Left forelimb (tissue), 1 donor: Measurements from ENCODE around the gene HS6ST1.
A peak's percentile ranks its signal among the peaks of the same experiment; 100 is the strongest.

ENCODE experiments used
- DNase-seq: peaks from one replicate; pipeline ENCODE4 v3.0.0-alpha.2; 2018; ENCODE audit warnings: low spot score

Gene HS6ST1

DNA sequence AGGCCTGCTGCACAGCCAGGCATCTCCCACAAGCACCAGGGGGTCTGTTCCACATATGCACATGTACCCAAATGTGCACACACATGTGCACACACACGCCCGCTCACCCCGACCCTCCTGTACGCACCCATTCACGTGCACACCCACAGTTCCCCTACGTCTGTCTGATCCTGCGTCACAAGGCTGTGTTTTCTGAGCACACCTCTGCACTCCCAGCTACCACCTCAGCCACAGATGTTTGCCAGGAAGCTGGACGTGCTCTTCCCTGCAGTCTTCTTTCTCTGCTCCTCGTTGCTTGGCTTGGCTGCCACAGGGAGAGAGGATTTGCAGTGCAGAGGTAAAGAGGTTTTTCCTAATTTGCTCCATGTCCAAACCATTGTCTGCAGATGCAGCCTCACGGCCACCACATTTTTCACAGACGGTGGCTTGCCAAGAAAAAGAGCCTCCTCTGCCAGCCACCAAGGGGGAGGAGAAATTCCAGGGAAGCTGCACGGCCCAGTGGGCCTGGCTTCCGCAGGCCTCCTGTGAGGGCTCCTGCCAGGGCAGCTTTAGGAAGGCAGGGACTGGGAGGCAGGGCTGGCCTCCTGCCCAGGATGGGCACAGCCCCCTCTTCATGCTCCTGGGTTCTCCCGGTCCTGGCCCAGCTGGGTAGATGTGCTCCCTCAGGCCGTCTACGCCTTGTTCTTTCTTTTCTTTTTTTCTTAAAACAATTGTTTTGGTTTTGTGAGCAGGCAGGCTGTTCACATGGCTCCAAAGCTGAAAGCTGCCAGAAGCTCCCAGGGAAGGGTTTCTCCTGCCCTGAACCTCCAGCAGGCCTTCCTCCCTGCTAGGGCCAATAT is 29.3 kb upstream of the HS6ST1 start:
- peak; percentile 85 for DNase-seq

DNA sequence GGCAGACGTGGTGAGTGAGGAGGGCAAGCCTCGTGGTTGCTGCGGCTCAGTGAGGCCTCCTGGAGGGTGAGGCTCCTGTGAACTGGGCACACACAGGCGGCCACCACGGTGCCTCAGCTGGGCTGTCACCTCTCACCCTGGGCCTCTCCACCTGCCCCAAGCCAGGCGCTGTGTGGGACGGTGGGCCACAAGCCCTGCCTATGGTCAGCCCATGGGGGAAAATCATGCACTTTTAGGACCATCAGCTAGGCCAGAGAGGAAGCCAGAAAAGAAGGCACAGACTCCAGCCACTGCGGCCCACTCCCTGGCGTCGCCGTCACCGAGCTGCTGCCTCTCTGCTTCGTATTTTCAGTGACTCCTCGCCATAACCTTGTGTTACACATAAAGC is 28.5 kb upstream of the HS6ST1 start:
- DNase-seq = peak; percentile 58

DNA sequence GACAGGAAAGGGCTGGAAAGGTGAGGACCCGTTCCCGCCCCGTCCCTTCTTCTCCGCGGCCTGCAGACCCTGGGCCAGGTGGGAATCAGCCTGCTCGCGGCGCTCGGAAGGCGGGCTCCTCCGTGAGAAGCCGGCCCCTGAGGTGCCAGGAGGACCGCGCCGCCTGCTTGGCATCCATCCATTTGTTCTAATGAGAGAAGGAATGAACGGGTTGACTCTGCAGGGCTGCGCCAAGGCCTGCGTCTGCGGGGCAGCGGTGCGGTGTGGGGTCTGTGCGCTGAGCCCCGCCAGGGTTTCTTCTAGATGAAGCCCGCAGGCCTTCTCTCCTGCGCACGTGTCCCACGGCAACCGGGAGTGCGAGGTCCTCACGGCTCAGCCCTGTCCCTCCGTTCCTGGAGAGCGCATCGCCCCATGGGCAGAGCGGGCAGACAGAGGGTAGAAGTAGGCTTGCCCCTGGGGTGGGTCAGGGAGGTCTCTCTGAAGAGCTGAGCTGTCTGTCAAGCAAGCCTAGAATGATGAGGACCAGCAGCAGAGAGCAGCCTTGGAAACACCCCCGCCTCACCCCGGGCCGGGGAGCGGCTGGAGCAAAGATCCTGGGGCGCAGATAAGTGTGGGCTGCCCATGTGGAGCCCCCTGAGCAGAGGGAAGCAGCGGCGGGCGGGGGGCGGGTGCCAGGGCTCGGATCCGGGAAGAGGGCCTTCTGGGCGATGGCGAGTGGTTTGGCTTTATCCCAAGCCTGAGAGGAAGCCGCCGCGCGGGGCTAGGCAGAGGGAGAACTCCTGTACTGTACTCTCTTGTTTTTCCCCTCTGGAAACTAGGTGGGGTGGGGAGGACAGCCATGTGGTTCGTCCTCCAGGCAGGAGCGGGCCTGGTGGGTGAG is 27.9 kb upstream of the HS6ST1 start:
- peak; percentile 64 for DNase-seq

DNA sequence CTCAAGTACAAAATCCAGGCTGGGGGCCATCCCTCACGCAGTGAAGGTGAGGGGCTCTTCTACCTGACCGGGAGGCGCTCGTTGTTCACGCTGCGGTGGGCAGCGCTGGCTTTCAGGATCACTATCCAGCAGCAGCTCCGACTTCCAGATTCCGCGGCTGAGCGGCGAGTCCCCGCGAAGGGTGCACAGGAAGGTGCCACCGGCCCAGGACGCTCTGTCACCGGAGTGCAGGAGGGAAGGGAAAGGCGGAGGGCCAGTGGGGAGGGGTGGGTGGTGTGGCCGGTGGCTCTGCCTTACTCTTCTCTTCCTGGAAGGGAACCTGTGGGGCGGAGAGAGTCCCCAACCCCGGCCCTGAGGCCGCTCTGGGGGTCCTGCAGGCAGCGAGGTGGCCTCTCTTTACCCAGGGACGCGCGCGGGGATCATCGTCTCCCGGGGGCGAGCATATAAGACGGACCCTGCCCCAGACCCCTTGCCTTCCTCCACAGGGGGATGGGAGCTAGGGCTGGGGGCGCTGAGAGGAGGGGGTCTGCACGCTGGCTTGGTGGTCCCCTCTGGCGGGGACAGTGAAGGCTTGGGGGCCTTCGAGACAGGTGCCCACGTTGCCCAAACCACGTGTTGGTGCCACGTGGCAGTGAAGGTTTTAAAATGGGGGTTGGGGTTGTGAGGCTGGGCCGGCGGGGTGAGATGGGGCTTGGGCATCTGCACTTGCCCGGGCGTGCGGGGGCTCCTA is 26.9 kb upstream of the HS6ST1 start:
- DNase-seq = peak; percentile 42

DNA sequence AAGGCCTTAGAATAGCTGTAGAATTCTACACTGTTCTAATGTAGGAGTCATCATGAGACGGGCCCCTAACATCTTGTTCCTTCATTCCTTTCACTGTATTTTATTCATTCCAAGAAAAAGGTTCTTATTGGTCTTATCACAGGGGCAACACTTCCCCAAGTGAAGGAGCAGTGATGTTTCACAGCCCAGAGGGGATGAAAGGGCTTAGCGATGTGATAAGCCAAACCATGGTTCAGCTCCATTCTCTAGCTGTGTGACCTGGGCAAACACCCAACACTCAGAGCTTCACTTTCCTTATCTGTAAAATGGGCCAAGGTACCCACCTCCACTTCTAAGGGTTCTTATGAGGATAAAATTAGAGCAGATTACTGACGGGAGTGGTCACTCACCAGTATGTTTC is 25.4 kb upstream of the HS6ST1 start:
- DNase-seq = peak; percentile 14

DNA sequence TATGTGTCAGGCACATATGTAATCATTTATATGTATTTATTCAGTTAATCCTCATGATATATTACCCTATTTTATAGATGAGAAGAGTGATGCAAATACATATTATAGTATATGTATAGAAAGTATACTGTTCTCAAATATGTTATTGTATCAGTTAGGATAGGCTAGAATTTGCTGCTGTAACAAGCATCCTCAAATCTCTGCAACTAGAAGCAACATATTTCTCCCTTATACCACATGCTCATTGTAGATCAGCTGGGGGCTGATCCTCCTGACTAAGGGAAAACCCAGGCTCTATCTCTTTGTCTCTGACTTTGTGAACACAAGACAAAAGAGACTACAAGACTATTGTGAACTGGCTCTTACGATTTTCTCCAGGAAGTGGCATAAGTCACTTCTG is 24.8 kb upstream of the HS6ST1 start:
- peak; percentile 36 for DNase-seq

DNA sequence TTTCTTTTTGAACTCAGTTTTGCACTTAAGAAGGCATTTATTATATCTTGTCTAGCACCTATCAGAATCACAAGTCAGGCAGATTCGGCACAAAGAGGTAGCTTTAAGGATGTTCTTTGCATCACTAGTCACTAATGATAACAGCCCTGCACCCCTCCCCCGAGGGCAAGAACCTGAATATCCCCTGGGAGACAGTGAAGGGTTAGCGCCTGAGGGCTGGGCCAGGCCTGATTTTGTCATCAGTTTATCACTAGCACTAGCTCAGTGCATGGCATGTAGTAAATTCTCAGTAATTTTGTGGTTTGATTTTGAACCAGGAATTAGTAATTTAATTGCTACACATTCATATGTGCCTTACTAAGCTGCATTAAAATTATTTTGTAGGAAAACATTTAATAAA is 23.9 kb upstream of the HS6ST1 start:
- peak; percentile 36 for DNase-seq

DNA sequence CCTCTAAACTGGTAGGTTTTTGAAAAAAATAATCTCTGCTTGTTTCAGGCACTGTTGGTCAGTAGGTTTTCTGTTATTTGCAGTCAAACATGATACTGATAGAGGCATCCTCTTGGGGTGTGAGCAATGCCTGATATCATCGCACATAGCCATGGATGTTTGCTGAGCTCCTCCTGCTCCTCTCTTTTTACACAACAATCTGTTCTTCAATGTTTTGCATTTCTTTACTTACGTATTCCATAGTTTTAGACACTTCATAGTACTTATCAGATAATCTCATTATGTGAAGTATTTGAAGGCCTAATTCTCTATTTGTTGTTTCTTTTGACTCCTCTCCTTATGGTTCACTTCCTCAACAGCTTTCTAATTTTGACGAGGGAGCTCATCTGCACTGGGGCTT is 23.0 kb upstream of the HS6ST1 start:
- DNase-seq = peak; percentile 14

DNA sequence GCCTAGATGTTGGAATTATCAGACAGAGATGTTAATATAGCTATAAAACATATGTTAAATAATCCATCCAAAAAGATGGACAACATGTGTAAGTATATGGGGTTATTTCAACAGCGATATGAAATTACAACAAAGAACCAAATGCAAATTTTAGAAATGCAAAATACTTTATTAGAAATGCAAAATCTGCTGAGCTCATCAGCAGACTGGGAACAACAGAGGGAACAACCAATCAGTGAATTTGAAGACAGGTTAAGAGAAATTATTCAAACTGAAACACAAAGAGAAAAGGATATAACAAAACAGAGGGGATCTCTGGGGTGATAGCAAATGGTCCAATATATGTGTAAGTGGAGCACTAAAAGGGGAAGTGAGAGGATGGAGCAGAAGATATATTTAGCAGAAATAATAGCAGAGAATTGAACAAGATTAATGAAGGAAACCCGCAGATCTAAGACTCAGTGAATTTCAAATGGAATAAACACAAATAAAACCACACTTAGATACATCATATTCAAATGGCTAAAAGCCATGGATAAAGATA is 13.5 kb upstream of the HS6ST1 start:
- no peak for DNase-seq

DNA sequence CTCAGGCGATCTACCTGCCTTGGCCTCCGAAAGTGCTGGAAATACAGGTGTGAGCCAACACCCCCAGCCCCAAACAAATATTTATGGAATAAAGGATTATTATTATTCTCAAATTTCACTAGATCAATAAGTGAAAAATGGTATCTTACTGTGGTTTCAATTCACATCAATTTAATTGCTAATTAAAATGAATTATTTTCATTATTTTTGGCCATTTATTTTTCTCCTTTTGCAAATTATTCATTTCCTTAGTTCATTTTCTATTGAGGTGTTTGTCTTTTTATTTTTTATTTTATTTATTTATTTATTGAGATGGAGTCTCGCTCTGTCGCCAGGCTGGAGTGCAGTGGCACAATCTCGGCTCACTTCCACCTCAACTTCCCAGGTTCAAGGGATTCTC is 11.9 kb upstream of the HS6ST1 start:
- no peak for DNase-seq

DNA sequence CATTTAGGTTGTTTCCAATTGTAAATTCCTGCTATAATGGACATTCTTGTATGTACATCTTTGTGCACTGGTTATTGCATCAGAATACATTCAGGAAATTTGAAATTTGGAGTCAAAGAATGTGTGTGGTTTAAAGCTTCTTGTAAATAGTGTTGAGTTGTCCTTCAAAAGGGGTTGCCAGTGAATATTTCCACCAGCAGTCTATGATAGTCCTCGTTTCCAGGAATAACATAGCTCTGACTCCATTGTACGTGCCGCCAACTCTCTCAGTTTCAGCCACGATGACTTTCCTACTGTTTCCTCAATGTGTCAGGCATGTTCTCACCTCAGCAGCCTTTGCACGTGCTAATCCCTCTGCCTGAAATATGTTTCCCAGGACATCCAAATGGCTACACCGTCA is 10.9 kb upstream of the HS6ST1 start:
- DNase-seq = peak; percentile 33

DNA sequence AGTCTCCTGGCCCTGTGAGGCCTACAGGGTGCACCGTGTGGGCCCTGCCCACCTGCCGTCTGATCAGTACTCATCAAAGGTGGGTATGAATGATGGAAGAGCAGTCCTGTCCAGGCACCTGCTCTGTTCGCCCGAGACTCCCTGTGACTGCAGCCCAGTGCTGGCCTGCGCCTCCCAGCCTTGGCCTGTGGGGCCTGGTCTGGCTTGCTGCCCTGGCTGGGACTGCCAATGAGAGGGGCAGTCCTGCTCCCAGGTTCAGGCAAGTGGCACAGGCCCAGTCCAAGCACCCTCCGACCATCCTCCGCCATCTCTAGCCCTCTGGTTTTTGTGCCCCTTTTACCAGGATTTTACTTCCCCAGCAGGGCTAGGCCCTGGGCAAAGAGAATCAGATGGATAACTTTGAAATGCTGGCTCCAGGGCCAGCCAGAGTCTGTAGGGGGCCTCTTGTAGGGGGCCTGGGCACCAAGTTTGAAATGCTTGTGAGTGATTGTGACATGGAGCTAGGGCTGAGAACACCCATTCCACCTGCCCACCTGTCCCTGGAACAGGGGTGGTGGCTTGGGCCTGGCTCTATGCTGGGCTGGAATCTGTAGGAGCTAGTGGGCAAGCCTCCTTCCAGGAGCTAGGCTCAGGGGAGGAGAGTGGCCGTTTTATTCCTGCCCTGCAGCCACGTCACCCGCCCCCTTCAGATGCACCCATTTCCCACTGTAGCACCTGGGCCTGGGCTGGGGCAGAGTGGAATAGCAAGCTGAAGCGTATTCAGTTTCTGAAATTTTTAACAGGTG is 8.7 kb upstream of the HS6ST1 start:
- no peak for DNase-seq

DNA sequence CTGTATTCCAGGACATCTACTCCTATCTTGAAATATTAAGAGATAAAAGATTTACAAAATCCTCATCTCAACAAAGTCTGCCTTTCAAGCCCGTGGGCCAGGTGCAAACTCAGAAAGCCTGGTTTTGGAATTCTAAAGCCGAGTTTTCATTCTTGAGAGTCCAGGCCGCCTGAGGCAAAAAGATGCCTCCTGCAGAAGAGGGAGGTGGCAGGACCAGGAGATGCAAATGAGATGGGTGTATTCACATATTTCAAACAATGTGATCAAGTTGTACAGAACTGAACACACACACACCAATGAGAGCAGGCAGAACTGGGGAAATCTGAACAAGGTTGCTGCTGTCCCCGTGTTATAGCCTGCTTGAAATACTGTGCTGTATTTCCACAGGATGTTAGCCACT is 7.7 kb upstream of the HS6ST1 start:
- DNase-seq = no peak

DNA sequence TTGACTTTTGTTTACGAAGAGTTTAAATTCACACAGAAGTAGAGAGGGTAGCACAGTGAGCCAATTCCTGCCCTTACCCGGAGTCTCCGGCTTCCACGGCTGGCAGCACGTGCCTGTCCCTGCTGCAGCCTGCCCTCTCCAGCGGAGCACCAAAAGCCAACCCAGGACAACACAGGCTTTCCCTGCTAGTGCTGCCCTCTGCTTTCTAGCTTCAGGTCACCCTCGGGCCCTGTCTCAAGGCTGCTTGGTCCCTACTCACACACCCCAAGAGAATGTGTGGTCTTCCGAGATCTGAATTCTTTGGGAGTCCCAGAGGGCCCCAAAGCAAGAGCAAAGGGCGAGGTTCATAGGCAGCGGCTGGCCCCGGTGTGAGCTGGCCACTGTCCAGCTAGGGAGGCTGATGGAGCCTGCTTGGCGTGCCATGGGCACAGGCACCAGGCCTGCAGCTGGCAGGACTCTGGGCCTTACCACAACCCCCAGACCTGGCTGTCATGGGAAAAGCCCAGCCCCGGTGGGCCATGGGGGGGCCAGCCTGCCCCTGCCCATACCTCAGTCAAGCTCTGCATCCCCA is 7.0 kb upstream of the HS6ST1 start:
- no peak for DNase-seq

DNA sequence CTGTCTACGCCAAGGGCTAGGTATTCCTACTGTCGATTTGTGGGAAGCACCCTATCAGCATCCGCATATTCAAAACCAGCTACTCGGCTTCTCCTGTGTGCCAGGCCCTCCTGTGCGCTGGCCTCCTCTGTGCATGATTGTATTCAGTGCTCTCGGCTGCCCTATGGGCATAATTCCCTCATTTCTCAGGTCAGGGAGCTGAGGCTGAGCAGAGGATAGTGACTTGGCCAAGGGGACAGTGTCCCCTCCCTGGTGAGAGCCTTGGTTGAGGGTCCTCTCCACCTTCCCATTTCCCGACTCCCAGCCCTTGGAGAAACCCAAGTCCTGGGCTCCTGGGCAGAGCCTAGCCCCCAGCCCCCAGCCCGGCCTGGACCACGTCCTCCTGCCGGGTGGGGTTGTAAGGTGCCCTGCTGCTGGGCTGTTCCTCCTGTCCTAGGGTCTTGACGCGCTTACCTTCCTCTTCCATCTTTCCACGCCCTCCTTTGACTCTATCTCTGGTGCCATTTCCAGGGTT is 6.3 kb upstream of the HS6ST1 start:
- DNase-seq = no peak

DNA sequence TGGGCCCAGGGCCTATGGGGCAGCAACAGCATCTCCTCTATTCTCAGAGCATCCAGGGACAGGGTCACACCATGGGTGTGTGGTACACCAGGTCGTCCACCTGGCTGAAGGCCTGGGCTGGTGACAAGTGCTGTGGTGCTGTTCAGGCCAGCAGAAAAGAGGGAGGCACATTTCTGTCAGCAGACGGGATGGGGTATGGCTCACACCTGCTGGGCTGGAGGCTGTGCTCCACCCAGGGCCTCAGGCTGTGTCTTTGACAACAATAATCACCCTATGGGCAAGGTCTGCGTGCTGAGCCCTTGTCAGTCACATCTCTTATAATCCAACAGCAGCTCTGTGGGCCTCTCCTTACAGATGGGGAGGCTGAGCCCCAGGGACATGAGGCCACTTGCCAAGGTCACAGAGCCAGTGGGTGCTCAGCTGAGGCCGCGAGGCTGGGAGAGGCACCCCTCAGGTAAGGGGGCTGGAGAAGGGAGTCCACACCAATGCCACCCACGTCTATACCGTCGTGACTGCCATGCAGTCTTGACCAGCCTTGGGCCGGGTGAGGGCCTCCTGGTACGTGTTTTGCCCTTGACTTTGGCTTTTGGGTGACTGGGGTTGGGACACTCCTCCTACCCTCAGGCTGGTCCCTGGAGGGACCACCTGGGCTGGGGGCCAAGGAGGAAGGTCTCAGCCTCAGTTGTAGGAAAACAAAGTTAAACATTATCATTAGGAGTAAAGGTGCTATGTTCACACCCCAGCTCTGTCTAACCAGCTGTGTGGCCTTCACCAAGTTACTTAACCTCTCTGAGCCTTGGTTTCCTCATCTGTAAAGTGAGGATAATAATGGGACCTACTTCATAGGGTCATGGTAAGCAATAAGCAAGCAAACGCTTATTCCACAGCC is 5.6 kb upstream of the HS6ST1 start:
- DNase-seq = no peak

DNA sequence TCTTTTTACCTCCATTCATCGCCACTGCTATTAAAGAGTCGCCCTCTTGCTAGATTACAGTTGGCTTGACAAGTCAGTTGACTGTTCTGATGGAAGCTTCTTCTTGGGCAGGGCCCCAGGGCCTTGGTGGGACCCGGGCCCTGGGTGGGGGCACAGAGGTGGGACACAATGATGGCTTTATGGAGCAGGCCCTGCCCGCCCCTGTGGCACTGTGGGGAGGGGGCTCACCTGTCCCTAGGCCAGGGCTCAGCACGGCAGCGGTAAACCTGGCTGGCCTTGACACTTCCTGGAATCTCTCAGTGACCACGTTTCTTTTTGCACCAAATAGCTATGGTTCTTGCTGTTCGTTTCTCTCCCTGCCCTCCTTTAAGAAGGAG is 4.9 kb upstream of the HS6ST1 start:
- DNase-seq = peak; percentile 56

DNA sequence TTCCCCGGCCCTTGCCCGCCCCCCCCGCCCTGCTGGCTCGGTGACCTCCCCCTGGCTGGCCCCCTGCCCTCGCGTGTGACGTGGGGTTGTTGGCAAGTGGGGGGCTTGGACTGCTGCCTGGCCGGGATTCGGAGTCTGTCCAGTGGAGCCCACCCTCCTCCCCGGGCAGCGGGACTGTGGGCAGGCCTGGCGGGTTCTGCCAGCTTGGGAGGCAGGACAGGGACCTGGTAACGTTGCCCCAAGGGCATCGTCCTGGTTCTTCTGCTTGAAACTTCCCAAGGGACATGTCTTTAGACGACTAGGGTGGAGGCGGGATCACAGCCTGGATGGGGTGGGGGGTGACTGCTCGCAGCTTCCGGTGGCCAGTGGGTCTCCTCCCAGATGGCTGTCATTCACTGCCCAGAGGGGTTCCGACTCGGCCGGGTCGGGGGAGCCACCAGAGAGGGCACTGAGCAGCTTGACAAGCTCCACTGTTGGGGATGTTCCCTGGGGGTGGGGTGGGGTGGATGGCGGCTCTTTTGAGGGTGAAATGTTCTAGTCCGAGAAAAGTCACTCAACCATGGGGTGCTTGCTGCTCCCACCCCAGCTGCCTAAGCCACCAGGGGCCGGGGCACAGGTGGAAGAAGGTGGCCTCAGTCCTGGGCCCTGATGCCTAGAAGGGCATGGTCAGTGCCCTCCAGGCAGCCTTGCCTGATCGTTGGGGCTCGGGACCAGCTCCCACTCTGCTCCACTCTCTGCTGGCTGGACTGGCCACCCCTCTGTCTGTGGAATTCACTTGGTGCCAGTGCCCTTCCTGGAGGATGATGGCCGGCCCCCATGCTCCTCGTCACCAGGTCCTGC is 4.3 kb upstream of the HS6ST1 start:
- DNase-seq = no peak
